GM21360 (cell line): ENCODE results near the gene RHOU.
"Not testable (repeated sequence)": the region's sequence is repeated elsewhere in the genome, so short reads cannot be mapped to it uniquely, and the experiment has no call there.

Experiments used
- ATAC-seq: cut with Tn5 transposase; IDR thresholded peaks from one replicate; pipeline ENCODE4 v1.9.1; 2021; ENCODE audit warnings: mild to moderate bottlenecking, moderate library complexity; ENCODE audit not compliant: unreplicated experiment

Gene RHOU

DNA sequence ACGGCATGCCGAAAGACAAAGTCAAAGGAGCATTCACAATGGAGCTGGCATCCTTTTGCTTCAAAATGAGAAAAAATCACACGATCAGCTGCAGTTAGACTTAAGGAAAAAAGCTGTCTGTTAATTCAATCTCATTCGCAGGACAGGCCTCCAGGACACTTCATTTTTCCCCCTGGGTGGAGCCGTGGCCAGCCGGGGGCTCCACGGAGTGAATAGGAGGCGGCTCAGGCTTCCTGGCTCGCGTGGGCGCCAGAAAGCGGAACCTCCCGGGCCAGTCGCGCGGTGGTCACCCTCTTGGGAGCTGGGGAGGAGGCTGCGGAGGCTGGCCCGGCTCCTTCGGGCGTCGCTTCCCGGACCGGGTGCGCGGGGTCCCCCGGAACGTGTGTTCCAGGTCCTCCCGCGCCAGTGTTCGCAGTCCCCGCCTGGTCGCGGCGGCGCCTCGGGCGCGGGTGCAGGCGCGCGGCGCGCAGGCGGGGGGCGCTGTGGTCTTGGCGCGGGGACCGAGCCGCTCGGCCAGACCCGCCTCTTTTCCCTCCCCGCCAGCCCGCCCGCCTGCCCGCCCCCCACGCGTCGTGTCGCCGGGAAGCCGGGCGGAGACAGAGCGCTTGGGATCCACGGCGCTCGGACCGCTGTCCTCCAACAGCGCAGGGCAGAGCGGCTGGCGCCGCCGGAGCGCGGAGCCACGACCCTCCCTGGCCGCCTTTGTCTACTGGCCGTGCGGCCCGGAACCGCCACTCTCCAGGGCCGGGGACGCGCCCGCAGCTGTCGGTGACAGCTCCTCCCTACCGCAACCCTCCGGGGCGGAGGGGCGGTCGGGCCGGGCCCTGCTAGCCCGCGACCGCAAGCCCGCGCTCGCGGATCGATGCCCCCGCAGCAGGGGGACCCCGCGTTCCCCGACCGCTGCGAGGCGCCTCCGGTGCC, at the start of gene RHOU:
TSS of gene RHOU (plus strand) at position 599 of the 921 bp plus-strand sequence. CDS start at position 863, 264 bp downstream.
- no peak for ATAC-seq

DNA sequence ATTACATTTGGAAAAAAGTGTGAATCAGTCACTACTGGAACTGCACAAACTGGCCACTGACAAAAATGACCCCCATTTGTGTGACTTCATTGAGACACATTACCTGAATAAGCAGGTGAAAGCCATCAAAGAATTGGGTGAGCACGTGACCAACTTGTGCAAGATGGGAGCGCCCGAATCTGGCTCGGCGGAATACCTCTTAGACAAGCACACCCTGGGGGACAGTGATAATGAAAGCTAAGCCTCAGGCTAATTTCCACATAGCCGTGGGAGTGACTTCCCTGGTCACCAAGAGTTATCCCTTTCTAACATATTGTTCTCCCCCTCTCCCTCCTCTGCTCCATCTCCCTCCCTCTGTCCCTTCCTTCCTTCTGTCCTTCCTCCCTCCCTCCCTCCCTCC, 47.7 kb upstream of the RHOU start:
- ATAC-seq, result no peak

DNA sequence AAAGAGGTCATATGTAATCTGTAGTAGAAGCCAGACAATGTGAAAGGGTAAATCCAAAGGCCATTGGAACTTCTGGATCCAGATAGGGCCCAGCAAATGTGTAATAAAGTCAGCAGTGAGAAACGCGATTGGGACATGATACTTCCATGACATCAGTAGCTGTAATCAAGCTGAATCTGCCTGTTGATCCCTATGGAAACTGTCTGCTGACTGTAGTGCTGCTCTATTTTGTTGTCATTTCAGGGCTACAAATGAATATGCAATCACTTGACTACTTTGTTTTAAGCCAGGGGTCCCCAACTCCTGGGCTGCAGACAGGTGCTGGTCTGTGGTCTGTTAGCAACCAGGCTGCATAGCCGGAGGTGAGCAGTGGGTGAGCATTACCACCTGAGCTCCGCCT, 46.0 kb upstream of the RHOU start:
- ATAC-seq, result no peak

DNA sequence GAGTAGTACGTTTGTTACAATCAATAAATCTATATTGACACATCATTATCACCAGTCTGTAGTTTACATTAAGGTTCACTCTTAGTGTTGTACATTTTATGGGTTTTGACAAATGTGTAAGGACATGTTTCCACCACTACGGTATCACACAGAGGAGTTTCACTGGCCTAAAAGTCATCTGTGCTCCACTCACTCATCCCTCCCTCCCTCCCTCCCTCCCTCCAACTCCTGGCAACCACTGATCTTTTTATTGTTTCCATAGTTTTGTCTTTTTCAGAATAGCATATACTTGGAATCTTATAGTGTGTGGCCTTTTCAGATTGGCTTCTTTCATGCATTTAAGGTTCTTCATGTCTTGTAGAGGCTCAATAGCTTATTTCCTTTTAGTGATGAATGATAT, 44.1 kb upstream of the RHOU start:
- no peak for ATAC-seq

DNA sequence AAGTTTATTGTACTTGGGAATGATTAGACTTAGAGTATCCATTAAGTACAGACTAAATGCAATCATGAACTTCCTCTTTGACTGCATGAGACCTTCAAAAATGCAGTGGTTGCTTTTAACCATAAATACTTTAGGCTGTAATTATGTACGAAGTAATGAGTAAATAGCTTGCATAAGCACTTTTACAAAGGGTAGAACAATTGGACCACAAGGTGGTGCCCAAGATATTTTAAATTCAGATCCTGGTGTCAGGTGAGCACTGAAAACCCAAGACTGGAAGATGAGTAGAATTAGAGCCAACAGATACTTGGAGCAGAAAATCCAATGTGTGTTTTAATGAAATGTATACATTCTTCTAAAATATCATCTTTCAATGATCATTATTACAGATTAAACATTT, 43.4 kb upstream of the RHOU start:
- ATAC-seq, result no peak

DNA sequence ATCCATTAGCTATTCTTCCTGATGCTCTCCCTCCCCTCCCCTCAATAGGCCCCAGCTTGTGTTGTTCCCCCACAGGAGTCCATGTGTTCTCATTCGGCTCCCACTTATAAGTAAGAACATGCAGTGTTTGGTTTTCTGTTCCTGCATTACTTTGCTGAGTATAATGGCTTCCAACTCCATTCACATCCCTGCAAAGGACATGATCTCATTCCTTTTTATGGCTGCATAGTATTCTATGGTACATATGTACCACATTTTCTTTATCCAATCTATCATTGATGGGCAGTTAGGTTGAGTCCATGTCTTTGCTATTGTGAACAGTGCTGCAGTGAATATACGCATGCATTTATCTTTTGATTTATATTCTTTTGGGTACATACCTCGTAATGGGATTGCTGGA, 40.8 kb upstream of the RHOU start:
- ATAC-seq, result not testable (repeated sequence)

DNA sequence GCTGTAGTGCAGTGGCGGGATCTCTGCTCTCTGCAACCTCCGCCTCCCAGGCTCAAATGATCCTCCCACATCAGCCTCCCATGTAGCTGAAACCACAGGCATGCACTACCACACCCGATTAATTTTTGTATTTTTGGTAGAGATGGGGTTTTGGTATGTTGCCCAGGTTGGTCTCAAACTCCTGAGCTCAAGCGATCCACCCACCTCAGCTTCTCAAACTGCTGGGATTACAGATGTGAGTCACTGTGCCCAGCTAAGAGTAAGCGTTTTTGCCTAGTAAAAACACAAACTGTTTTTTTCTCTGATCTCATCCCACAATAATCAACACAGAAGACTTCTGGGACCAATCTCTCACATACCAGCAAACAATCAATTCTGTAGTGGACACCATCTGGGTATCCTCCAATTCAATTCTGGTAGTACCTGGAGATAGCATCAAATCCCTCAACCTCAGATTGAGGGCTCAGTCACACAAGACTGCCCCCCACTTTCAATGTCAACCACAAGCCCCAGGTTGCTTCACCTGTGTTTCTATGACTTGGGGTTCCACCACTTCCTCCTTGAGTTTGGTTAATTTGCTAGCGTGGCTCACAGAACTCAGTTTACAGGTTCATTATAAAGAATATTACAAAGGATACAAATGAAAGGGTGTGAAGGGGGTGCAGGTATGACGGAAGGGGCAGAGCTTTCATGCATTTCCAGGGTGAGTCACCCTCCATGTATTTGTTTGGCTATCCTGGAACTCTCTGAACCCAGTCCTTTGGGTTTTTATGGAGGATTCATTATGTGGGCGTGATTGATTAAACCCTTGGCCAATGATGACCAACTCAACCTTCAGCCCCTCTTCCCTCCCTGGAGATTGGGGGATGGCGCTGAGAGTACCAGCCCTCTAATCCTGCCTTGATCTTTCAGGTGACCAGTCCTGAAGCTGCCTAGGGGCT, 40.0 kb upstream of the RHOU start:
- no peak for ATAC-seq

DNA sequence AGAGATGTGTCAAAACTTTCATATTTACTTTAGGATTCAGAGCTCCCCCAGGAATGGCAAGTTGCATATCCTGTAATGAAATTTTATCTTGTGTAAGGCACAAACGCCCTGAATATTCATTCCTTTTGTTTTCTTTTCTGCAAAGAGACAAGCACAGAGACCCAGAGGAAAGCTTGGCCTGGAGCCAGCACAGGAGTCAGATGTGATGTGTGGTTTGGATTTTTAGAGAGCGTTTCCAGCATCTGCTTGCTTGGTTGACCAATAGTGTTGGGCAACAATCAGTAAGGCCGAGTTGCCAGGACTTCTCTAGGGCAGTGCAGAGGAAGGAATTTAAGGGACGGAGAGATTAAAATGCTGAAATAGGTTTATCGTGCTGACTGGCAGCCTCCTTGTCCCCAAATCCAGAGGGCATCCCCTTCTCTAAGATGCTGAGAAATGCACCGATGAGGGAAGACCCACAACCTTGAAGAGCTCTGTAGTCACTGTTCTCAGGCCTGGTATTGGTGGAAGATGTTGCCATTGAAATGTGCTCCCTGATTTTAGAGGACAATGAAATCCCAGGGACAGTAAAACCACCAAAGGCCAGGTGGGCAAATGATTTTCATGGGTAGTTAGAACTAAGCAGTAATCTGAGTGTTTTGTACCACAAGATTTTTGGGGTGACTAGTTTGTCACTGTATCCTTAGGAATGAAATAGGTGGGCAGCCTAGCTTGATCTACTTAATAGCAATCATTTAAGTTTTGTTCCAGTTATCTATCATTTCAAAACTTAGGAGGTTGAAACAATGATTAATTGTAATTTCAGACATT, 37.9 kb upstream of the RHOU start:
- no peak for ATAC-seq

DNA sequence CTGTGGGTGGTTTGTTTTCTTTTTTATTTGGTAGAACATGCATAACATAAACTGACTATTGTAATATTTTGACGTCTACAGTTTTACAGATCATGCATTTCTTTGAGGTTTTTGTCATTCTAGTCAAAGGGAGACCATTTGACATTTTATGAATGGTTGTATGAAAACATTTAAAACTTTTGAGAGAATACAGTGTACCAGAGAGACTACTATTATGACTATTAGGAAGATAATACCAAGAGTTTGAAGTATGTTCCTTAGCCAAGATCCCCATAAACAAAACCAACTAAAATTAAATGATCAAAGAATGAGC, 37.3 kb upstream of the RHOU start:
- no peak for ATAC-seq

DNA sequence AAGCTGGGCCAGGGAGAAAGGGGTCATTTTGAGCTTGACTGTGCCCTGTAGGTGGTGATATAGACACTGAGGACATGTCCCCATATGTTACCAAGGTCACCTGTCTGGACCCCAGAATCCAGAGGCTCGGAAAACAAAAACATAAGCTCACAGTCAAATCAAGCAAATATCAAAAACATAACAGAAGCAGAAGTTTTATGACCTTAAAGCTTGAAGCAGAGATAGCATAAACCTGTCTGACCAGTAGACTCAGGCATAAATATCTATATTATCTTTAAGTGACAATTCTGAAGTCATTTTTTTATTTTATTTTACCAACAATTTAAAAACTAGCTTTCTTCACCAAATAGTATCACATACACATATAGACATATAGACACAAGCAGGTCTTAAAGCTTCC, 32.8 kb upstream of the RHOU start:
- ATAC-seq, result no peak

DNA sequence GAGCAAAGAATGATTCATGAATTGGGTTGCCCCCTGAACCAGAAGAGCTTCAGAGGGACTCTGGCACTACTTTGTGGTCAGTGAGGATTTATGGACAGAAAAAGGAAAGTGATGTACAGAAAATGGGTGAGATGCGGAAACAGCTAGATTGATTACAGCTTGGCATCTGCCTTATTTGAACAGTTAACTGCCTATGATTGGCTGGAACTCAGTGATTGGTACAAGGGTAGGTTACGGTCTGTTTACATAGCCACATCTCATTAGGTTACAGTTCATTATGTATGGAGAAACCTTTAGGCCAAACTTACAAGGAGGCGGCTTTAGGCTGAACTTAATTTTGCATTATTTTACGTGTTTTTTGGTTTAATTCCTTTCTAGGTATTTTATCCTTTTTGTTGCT, 29.0 kb upstream of the RHOU start:
- no peak for ATAC-seq

DNA sequence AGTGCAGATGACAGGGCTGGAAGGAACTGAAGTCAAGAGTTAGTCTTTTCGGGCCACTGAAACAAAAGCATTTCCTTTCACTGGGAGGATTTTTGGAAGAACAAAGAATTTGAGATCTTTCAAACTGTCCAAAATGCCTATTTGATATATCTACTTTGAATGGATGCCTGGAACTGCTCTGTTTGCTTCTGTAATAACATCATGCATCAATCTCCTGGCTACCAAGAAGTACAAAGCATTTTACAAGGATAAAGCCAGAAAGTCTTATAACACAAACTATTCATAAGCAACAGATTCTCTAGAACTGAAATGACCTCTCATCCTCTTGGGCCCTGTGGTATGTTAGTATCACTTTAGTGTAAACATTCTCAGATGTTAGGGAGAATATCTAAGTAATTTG, 18.2 kb upstream of the RHOU start:
- ATAC-seq, result no peak

DNA sequence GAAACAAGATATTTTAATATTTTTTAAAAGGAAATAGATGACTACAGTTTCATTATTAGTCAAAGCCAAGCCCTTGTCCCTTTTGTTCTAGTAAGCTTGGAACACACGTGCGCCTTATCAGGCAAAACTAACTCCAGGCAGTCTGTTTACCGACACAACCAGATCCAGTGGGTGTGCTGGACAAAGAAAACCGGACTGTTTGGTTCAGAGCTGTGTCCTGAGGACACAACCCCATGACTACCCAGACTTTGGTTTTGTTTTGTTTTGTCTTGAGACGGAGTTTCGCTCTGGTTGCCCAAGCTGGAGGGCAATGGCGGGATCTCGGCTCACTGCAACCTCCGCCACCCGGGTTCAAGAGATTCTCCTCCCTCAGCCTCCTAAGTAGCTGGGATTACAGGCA, 13.9 kb upstream of the RHOU start:
- no peak for ATAC-seq

DNA sequence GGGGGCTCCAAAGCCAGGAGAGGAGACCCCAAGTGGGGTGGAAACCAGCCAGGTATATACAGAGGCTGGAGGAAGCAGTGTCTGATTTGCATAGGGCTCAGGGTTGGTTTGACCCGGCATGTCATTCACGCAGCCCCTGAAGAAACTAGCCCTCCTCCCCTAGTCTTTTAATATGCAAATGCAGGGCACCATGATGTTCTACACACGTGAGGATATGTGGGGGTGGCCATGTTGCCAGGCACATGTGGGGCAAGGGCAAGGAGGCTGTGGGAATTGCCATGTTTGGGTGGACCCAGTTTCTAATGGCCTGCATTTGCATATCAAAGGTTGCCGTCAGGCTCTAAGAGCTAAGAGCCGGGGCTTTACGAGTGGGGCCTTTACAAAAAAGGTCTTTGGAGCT, 12.0 kb upstream of the RHOU start:
- no peak for ATAC-seq

DNA sequence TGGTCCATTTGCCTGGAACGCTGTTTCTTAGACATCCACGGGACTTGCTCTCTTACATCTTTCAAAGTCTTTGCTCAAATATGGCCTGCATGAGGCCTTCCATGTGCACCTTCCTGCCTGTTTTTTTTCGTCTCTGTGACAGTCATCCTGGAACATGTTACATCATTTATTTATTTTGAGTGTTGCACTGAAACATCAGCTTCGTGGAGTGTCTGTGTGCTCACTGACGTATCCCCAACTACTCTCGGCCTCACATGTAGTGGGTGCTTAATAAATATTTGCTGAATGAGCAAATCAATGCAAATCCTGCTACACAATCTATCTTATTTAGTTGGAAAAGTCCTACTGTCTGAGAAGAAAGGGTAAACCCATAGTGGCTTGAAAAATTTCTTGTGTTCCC, 11.4 kb upstream of the RHOU start:
- ATAC-seq, result no peak

DNA sequence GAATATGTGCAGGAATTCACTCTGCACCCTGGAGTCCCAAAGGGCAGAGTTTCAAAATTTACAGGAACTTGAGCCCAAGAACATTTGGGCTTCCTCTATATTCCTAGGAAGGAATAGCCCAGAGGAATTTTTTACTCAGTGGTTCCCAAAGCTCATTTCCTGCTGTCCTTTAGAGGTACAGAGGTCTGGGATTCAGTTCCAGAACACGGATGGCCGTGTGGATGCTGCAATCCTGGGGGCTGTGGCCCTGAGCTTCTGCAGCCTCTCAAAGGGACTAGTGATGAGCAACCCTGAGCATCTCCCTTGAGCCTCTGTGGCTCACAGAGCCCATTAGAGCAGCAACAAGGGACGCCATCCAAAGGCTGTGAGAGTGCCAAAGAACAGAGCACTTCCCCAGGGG, 10.1 kb upstream of the RHOU start:
- no peak for ATAC-seq

DNA sequence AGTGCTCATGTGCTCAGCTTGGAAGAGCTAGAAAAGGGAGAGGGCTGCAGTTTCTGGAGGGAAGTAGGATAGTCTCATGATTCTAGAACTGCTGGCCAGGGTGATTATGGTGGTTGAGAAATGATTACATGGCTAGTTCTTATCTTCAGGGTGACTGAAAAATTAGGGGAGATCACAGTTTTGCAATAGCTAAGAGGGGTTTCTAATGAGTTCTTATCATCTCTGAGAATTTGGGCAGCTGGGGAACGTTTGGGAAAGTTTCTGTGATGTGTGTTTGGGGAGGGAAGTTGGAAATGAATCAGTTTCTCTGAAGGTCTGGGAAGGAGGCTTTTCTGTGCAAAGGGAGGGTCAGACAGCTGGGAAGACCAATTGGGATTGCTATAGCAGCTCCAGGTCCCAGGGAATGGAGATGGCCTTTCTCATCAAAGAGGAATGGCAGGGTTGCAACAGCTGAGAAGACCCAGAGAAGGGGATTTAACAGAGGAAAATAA, 7.6 kb upstream of the RHOU start:
- no peak for ATAC-seq

DNA sequence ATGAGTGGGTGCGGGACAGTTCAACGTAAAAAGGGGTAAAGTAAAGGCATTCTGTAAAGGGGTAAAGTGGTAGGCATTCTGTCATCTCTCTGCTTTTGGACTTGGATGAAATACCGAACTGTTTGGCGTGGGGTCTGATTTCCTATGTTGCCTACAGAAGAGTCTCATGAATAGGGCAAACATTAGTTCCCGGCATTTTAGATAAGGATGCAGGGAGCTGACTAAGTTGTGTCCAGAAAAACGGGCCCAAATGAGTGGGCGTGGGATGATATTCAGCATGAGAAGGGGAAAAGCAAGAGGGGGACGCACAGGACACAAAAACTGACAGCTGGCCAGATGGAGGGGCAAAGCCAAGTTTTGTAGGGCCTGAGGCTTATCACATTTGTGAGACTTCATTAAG, 2.9 kb upstream of the RHOU start:
- ATAC-seq, result no peak

DNA sequence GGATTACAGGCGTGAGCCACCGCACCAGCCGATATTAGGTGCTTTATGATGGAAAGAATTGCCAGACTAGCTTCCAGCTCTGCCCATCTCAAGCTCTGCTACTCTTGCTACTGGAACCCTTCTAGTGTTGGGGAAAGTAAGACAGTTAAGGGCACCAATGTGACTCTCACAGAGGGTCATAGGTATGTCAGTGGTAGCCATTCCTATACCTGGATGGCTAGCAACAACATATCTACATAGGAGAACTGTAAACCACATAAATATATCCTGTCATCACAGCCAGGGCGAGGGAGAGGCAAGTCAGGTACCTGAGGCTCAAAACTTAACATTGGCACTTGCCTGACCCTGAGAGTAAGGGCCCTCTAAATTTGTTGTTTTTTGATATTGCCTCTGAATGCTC, 1.7 kb upstream of the RHOU start:
- ATAC-seq, result no peak

DNA sequence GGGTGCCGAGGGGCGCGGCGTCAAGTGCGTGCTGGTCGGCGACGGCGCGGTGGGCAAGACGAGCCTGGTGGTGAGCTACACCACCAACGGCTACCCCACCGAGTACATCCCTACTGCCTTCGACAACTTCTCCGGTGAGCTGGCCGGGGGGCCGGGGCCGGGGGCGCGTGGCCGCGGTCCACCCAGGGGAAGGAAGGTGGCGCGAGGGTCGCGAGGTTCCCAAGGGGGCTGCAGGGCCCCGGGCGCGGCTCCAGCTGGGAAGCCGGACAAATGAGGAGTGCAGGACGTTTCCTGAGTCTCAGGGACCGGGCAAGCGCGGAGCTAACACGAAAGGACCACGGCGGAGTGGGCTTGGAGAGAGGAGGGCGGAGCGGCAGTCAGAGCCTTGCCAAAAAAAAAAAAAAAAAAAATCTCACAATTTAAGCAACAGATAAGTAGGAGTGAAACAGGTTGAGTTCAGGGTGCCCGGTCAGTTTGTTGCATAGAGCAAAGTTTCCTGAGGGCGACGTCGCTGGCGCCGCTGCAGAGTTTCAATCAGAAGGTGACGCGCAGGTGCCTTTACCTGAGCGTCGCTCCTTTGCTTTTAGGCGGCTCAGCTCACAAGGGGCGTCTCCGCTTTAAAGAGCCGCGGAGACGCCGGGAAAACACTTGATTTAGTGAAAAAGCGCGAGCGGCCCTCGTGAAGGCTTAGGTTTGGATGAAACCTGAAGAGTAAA, 750 bp downstream of the RHOU start:
- no peak for ATAC-seq
